ENCODE measurements around the gene PPP1R7.
"Not testable (repeated sequence)": the region's sequence is repeated elsewhere in the genome, so short reads cannot be mapped to it uniquely, and the experiment has no call there.

Gene PPP1R7, protein sequence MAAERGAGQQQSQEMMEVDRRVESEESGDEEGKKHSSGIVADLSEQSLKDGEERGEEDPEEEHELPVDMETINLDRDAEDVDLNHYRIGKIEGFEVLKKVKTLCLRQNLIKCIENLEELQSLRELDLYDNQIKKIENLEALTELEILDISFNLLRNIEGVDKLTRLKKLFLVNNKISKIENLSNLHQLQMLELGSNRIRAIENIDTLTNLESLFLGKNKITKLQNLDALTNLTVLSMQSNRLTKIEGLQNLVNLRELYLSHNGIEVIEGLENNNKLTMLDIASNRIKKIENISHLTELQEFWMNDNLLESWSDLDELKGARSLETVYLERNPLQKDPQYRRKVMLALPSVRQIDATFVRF

DNA sequence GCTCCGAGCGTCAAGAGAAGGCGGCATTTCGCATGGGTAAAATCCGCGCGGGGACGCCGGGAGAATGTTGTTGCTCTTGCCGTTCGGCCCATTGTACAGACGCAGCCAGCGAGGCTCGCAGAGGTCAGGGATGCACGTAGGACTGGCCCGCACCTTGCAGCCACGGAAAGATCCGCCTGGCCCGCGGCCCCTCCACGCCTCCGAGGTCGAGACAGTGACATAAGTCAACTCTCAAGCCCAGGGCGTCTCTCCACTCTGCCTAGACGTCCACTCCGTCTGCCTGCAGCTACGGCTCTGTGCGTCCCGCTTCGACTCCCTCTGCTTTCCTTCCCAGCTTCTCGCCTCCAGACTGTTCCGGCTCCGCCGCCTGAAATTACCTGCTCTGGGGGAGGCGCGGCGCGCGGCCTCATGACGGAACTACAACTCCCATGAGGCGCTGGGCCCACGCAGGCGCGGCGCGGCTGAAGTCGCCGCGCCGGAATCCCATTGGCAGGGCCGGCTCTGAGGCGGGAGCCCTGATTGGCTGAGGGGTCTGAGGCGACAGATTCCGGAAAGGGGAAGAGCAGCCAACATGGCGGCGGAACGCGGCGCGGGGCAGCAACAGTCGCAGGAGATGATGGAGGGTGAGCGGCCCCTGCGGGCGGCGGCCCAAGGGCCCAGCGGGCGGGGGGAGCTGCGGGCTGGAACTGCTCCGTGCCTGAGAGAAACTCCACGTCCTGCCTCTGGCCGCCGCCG lies at the start of gene PPP1R7:
PPP1R7 (plus strand) TSS at position 543 of the 735 bp plus-strand sequence; CDS start at position 572, 29 bp downstream.
- peak; percentile 92 for DNase-seq (ENCODE audit: low read depth)

DNA sequence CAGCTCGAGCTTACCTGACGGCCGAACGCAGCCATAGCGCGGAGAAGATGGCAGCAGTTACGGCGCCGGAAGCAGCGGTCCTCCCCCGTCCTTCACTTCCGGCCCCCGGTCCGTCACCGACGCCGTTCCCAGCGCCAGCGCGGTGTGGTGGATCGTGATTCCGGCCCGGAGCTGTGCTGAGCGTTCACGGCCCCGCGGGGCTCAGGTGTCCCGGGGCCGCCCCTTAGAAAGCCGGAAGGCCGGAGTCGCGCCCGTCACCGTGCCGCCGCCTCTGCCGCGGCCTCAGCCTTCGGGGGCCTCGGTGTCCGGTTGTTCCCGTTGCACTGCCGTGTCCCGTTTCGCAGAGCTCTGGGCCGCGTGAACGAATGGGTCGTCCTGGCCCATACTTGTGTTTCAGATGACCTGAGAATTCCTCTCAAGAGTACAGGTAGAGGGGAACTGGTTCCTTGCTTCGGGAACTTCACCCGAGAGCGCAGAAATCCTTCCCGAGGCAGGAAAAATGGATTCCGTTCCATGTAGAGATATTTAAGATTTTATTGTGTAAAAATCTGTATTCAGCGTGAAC lies 47.9 kb upstream of the PPP1R7 start, which contains the start of gene MTERF4:
MTERF4 (minus strand) TSS at position 49 of the 565 bp plus-strand sequence; CDS start at position 35, 14 bp downstream.
- peak; percentile 86 for DNase-seq (ENCODE audit: low read depth)

DNA sequence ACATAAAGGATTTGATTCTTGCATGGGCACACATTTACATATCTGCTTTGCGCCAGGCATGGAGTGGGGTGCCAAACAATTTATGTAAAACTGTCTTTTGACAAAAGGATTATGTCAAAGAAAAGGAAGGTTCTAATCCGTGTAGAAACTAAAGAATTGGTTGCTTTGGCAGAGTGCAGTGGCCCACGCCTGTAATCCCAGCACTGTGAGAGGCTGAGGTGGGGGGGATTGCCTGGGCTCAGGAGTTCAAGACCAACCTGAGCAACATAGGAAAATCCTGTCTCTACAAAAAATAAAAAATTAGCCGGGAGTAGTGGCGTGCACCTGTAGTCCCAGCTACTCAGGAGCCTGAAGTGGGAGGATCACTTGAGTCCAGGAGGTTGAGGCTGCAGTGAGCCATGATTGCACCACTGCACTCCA lies 47.1 kb upstream of the PPP1R7 start:
- DNase-seq (ENCODE audit: low read depth): no peak

DNA sequence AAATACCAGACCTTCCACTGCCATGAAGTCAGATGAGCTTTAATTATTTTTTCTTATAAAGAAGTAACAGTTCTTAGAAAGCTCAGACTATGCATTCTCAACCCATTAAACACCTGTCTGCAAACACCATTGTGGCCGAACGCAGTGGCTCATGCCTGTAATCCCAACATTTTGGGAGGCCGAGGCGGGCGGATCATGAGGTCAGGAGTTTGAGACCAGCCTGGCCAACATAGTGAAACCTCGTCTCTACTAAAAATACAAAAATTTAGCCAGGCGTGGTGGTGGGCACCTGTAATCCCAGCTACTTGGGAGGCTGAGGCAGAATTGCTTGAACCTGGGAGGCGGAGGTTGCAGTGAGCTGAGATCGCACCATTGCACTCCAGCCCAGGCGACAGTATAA lies 45.7 kb upstream of the PPP1R7 start:
- not testable (repeated sequence) for DNase-seq (ENCODE audit: low read depth)

DNA sequence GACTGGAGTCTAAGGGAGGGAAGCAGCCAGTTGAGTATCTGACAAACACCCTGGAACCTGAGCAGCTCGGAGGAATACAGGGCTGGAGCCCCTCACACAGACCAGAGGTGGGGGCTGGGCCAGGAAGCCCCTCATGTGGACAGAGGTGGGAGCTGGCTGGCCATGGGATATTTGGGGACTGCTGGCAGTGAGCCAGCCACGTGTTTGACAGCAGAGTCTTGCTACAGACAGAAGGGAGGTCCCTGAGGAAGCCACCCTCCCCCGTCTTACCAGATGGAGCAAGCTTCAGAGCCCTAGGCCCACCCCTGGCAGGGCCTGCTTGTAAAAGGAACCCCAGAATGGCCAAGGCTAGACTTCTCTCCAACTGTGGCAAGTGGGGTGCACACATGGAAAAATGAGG lies 44.6 kb upstream of the PPP1R7 start:
- DNase-seq (ENCODE audit: low read depth): no peak

DNA sequence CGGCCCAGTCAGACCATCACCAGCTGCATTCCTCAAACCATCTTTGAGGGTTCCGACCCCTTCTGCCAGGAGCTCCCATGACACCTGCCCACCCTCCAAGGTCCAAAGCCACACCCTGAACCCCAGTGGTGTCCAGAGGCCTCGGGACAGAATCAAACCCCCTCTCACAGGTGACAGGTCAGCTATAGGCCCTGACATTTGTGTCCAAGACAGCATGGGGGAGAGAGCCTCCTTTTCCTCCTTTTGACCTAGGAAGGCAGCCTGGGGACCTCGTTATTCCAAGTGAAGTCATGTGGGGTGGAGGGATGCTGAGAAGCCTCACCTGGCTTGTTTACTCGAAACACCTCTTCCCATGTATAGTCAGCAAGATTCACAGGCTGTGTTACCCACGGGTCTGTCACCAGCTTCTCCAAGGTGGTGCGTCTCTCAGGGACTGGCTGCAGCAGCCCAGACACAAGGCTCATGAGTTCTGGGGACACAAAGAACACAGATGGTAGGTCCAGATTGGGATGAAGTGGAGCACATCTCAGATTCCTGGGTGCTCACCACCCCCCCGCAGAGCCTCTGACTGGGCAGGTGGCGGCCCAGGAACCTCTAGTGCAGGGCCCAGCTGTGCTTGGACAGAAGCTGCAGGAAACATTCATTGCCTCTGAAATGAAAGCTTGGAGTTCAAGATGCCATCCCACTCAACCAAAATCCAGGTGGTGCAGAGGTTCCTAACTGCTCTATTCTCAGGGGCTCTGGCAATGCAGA lies 43.1 kb upstream of the PPP1R7 start:
- DNase-seq (ENCODE audit: low read depth): no peak

DNA sequence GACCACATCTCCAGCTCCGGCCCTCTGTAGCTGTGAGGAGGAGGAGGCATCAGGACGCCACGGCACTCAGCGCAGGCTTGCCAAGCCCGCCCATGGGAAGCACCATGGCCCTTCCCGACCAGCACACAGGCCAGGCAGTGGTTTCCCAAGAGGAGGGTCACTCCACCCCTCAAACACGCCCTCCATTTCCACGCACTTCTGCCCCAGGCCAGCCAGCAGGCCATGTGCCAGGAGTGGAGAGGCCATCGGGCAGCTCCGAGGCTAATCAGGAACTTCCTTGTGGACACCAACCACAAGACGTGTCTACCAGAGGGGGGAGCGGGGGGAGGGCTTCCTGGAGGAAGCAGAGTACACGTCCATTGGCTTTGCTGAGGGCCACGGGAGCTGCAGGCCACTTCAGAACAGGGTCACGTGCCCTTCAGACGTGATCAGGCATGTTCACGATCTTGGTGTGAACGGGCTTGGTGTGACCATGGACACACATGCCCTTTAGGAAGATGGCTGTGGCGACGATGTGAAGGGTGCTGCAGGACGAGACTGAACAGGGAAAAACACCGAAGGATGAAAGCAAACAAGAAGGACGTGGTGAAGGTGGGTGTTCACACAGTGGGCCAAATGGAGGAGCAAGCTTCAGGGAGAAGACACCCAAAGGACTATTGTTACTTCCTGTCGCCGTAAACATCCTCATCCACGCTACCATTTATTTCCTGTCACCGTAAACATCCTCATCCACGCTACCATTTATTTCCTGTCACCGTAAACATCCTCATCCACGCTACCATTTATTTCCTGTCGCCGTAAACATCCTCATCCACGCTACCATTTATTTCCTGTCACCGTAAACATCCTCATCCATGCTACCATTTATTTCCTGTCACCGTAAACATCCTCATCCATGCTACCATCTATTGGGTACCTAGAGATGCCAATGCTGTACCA lies 41.7 kb upstream of the PPP1R7 start:
- DNase-seq (ENCODE audit: low read depth): no peak

DNA sequence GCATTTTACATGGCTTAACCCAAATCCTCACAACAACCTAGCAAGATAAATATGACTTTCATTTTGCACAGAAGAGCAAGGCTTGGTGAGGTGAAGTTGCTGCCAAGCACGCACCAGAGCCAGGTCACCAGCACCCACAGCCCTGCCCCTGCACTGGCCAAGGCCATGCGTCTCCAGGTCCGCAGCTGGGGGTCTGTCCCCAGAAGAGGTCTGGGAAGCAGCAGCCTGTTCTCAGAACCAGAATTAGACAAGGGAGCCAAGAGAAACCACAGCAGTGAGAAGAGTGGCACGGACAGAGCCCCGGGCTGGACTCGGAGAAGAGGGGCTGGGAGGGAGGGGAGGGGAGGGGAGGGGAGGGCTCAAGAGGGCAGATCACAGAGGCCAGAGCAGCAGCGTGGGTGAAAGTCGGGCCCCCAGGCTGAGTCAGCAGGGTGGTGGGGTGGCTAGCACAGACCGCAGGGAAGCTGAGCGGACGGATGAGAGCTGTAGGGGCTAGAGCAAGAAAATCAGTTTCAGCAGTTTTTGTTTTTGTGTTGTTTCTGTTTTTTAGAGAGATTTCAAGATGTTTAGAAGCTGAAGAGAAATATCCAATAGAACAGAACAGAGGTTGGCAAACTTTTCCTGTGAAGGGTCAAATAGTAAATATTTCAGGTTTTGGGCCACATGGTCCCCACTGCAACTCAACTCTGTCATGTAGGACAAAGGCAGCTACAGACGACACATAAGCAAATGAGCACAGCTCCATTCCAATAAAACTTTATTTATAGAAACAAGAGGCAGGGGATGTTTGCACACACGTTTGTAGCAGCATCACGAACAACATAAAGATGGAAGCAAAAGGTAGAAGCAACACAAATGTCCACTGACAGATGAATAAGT lies 40.8 kb upstream of the PPP1R7 start:
- no peak for DNase-seq (ENCODE audit: low read depth)

DNA sequence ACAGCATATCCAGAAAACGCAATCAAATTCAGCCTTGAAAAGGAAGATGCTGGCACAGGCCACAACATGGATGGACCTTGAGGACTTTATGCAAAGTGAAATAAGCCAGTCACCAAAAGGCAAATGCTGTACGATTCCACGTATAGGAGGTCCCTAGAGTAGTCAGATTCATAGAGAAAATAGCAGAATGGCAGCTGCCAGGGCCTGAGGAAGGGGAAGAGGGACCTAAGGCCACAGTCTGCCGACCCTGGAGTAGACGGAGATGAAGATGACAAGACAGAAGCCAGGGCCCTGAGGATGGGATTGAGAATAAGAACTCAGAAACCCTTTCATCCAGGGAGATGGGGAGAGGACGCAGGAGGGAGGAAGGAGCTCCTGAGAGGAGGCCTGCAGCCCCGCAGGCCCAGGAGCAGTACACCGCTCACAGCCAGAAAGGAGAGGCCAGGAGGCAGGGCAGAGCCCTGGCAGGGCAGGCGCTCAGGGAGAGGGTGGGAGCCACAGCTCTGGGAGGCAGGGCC lies 40.1 kb upstream of the PPP1R7 start:
- no peak for DNase-seq (ENCODE audit: low read depth)

DNA sequence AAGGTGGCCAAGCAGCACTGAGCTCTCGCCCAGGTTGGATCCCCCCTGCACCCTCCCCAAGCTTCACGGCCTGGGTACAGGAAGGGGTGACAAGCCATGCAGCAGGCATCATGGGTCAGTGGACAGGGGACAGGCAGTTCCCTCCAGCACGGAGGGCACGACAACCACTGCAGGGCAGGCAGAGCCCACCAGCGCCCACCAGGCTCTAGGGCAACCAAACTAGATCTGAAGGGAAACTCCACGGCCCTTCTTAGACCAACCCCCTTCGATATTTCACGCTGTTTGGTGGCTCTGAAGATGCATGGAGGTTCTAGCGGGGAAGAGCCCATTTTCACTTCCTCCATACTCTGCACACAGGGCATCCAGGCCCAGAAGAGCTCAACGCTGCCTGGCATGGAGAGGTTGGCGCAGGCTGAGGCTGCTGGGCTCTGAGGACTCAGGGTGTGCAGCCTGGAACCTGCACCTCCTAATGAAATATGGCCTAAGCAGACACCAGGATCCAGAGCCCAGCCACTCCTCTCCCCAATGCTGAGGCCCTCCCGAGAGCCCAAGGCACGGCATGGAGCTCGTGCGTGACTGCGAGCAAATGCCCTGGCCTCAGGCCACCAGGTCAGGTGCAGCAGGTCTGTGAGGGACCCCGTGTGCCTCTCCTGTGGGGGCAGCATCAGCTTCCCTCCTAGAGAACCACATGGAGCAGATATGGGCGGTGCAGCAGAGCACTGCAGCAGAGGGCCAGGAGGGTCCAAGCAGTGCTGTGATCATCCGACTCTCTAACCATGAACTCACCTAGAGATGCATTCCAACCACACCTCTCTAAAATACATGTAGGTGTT lies 39.4 kb upstream of the PPP1R7 start:
- no peak for DNase-seq (ENCODE audit: low read depth)

DNA sequence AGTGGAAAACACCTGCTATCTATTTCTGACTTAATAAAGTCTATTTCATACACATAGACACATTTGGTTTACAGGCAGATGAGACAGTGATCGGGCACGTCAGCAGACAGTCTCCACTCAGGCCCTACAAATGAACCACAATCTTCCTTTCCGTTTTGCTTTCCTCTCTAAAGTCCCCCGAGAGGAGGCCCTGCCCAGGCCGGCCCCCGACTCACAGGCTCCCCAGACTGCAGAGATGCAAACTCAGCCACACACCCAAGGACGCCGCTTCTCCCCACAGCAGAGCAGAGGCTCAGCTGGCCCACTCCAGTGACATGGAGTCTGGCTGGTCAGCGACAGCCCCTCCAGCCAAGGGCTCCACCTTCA lies 38.8 kb upstream of the PPP1R7 start:
- no peak for DNase-seq (ENCODE audit: low read depth)

DNA sequence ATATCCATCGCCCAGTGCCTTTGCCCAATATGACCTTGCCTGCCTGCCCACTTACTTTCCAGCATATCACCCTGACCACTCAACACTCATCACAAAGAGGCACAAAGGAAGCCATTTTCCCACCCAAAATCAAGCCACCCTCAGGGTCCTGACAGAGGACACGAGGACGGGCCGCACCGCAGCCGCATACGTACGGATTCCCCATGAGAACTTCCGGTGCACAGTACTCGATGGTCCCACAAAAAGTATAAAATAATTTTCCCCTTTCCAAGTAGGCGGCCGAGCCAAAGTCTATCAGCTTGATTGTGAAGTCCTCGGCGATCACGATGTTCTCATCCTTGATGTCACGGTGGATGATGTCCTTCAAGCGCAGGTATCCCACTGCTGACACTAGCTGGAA lies 38.2 kb upstream of the PPP1R7 start:
- DNase-seq (ENCODE audit: low read depth): no peak

DNA sequence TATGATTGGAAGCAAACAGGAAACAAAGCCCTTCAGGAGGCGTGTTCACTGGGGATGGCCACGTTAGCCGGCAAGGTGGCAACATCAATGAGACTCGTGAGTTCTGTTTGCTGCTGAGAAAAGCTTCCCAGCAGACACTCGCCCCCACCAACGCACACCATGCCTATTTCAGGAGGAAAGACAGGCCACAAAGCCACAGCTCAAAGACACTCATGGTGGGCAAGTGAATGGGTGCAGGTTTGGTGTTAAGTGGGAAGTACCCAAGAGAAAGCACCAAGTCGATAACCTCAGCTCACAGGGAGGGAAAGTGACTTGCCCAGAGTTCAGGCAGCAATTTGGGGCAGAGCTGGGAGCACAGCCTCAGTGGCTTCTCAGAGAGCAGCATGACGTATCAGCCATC lies 37.7 kb upstream of the PPP1R7 start:
- DNase-seq (ENCODE audit: low read depth): no peak

DNA sequence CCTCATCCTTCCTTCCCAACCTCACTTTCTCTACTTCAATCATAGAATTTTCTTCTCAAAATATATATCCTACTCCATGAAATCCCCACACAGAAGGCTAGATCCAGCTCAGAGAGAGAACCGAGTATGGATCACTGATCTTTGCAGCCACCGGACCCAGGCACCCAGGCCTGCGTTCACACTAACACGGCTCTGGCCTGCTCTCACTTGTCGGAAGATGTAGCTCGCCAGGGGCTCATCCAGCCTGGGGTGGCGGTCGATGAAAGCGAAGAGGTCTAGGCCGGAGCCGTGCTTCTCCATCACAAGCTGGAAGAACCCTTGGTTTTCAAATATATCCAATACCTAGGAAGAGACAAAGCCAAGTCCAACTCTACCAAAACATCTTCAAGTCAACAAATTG lies 35.4 kb upstream of the PPP1R7 start:
- no peak for DNase-seq (ENCODE audit: low read depth)

DNA sequence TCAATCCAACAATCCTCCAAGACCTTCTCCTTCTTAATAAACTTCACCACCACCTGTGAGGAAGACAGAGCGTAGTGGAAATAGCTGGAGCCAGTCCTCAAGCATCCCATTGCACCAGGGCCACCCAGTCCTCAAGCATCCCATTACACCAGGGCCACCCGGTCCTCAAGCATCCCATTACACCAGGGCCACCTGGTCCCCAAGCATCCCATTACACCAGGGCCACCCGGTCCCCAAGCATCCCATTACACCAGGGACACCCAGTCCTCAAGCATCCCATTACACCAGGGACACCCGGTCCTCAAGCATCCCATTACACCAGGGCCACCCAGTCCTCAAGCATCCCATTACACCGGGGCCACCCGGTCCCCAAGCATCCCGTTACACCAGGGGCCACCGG lies 34.9 kb upstream of the PPP1R7 start:
- no peak for DNase-seq (ENCODE audit: low read depth)

DNA sequence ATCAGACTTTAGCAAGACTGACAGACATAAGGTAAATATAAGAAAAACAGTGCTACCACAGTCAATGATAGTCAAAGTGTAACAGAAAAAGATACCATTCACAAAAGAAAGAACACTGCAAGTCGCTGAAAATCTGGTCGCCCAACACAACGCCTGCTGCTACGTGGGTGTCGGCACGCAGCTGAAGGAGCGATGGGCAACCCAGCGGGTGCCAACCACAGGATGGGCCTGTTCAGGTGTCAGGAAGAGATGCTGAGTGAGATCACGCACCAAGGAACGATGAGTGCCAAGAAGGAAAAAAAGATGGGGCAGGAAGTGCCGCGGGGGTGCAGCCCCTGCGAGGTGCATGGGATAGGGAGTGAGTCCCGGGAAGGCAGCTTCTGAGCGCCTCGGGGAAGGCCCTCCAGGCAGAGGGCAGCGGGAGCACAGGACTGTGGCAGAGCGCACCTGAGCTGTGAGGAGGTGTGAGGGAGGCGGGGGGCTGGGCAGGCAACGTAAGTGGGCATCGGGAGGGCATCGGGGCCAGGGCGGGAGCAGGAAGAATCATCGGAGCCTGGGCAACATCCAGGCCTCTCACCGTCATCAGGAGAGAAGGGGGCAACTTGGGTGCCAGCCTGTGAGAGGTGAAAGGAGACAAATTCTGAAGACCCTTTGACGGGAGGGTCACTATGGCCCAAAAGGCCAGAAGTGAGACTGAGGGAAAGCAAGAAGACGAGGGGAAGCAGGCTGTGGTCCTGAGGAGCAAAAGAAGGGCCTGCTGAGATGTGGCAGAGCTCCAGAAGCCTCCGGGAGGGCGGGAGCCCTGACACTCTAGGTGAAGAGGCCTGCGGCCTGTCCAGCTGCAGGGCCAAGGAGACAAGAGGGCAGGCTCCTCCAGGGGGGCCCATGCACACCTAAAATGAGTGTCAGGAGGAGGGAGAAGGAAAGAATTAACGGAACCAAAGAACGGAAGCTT lies 33.4 kb upstream of the PPP1R7 start:
- DNase-seq (ENCODE audit: low read depth): no peak

DNA sequence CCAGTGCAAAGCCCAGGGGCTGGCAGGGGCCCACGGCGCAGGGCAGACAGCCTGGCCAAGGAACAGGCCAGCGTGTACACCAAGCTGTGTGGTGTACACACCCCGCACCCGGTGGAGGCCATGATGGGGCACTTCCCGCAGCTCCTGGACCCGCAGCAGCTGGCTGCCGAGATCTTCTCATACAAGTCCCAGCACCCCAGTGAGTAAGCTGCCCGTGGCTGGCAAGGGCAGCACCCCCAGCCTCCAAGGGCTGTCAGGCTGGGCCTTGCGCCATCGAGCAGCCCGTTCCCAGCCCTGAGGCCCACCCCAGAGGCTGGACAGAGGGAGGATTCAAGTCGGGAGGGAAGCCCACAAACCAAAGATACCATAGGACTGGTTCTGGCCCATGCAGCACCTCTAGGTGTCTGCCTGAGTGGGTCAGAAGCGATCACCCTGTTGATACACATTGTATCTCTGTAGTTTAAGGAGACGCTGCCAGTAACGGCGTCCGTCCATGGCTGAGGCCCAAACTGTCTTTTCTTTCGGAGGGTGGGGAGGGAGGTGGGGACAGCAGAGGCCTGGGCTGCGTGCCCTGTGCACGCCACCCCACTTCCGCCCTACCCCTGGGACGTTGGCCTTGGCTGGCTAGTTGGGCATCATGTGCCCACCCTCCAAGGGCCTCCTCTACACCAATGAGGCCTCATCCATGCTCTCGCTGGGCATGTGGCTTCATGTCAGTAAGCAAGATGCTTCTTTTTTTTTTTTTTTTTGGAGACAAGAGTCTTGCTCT lies 31.3 kb upstream of the PPP1R7 start:
- DNase-seq (ENCODE audit: low read depth): no peak
